ENCODE data around the gene PCNT. TPM values are rescaled to one million over a fixed set of nuclear protein-coding genes. Genes with fewer than 3 reads are reported as not detected.

The PCNT gene
- total RNA-seq, 4 donors from 2014 or later, result 42.8 to 58.6 (median 45.9) TPM

DNA sequence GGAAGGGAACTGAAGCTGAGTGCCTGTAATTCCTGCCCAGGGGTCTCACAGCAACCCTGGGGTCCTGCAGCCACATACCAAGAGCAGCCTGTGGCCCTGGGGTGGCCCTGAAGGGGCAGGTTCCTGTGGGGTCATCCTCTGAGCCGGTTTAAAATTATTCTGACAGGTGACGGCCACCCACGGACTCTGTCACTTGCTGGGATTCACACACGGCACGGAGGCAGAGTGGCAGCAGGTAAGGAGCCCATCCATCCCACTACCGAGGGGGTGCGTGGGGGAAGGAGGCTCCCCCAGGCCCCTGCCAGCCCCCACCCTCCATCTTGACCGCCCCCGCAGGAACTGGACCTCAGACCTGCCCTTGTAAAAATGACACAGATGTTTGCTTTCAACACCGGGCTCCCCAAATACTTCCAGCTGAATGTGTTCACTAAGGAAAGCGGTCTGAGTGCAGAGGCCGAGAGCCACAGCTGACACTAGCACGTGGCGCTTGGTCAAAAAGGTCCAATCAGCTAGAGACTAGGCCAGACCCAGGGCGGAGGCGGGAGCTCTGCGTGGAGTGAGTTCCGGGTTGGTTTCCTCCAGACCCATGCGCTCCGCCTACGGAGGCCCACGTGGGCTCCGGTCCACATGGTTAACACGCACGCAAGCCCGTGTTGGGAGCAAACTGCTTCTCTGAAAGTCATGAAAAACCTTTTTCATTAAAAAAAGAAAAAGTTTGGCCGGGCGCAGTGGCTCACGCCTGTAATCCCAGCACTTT is 27.8 kb upstream of the PCNT start:
- DNase-seq (ENCODE audit: low spot score in 2 of 2), result peak; percentile 85 to 86
- Histone ChIP-seq H3K4me1 (peaks cover 0 to 36% (median 2%) of the 10 kb centered on the region in 4 donors), H3K9me3 (no peaks in the 10 kb centered on the region), H3K27me3 (no peaks in the 10 kb centered on the region), H3K4me3 (peak overlapping the region in 2 of 4 donors; percentile 48 to 60), H3K27ac (peak overlapping the region in 3 of 4 donors; percentile 63 to 73 (median 72)), H3K36me3 (peaks cover 0 to 27% (median 0%) of the 10 kb centered on the region in 3 donors)
- TF ChIP-seq POLR2A (IDR thresholded peaks at IDR 0.05) (no peak), EP300 (IDR thresholded peaks at IDR 0.05) (peak in 1 of 2 donors; percentile 60)
- TF ChIP-seq, protein P1, sequence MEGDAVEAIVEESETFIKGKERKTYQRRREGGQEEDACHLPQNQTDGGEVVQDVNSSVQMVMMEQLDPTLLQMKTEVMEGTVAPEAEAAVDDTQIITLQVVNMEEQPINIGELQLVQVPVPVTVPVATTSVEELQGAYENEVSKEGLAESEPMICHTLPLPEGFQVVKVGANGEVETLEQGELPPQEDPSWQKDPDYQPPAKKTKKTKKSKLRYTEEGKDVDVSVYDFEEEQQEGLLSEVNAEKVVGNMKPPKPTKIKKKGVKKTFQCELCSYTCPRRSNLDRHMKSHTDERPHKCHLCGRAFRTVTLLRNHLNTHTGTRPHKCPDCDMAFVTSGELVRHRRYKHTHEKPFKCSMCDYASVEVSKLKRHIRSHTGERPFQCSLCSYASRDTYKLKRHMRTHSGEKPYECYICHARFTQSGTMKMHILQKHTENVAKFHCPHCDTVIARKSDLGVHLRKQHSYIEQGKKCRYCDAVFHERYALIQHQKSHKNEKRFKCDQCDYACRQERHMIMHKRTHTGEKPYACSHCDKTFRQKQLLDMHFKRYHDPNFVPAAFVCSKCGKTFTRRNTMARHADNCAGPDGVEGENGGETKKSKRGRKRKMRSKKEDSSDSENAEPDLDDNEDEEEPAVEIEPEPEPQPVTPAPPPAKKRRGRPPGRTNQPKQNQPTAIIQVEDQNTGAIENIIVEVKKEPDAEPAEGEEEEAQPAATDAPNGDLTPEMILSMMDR (IDR thresholded peaks at IDR 0.05), result no peak
- 49 to 66% methylated on average over 24 to 26 of the region's 29 CpGs for WGBS, 2 donors

DNA sequence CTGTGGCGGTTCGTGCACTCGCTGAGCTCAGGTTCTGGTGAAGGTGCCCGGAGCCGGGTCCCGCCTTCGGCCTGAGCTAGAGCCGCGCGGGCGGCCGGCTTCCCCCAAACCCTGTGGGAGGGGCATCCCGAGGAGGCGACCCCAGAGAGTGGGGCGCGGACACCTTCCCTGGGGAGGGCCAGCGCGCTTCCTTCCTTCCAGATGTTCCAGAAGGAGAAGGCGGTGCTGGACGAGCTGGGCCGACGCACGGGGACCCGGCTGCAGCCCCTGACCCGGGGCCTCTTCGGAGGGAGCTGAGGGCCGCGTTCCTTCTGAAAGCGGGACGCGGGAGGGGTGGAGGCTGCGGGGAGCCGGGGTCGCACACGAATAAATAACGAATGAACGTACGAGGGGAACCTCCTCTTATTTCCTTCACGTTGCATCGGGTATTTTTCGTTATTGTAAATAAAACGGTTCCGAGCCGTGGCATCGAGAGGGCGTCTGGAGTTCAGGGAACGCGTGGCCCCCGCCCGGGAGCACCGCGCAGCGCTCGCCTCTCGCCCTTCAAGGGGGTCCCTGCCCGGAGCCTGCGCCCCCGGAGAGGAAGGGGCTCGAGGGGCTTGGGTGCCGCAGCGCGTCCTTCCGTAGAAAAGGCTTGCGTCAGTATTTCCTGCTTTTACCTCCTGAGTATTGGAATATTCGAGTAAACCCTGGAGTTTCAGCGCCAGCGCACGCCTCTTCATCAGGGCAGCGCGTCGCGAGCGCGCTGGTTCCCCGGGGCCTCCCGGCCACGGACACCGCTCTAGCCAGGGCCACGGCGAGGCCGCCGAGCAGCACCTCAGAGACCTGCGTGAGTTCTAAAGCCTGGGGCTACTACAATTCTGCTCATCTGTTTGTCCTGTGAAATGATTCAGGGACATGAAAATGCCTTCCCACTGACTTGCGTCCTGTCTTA is 26.4 kb upstream of the PCNT start:
- no peak for DNase-seq (ENCODE audit: low spot score in 2 of 2)
- peak overlapping the region; percentile 29 to 73 (median 64) for H3K27ac ChIP-seq
- H3K4me1 ChIP-seq, result peaks cover 0 to 36% (median 2%) of the 10 kb centered on the region in 4 donors
- no peaks in the 10 kb centered on the region for H3K9me3 ChIP-seq
- peak overlapping the region; percentile 22 to 60 (median 44) for H3K4me3 ChIP-seq
- H3K36me3 ChIP-seq, result peaks cover 0 to 28% (median 0%) of the 10 kb centered on the region in 3 donors
- H3K27me3 ChIP-seq, result no peaks in the 10 kb centered on the region
- 3 to 9% methylated on average over 71 to 73 of the region's 84 CpGs for WGBS, 2 donors
- TF ChIP-seq, protein P1 (IDR thresholded peaks at IDR 0.05), result no peak
- no peak for TF ChIP-seq EP300 (IDR thresholded peaks at IDR 0.05)
- no peak for TF ChIP-seq POLR2A (IDR thresholded peaks at IDR 0.05)

DNA sequence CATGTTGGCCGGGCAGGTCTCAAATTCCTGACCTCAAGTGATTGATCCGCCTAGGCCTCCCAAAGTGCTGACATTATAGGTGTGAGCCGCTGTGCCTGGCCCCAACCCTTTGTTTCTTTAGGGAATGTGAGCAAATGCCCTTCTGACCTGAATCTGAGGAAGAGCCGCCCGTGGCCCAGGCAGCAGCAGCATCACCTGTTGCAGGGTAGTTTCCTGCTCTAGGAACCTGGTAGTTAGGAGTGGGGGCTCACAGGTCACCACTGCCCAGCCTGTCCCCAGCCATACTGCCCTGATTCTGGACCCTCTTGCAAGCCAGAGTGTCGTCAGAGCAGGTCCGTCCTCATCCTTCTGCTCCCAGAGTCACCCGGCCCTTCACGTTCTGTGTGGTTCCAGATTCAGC is 24.8 kb upstream of the PCNT start:
- Histone ChIP-seq H3K4me3 (no peak overlapping the region), H3K36me3 (peaks cover 0 to 30% (median 0%) of the 10 kb centered on the region in 3 donors), H3K4me1 (peaks cover 0 to 36% (median 2%) of the 10 kb centered on the region in 4 donors), H3K27ac (no peak overlapping the region), H3K9me3 (no peaks in the 10 kb centered on the region), H3K27me3 (no peaks in the 10 kb centered on the region)
- no peak for DNase-seq (ENCODE audit: low spot score in 2 of 2)
- TF ChIP-seq EP300 (IDR thresholded peaks at IDR 0.05) (no peak), POLR2A (IDR thresholded peaks at IDR 0.05) (no peak)
- TF ChIP-seq, protein P1 (IDR thresholded peaks at IDR 0.05), result no peak
- WGBS, 2 donors, result 83 to 89% methylated on average over 9 of the region's 9 CpGs

DNA sequence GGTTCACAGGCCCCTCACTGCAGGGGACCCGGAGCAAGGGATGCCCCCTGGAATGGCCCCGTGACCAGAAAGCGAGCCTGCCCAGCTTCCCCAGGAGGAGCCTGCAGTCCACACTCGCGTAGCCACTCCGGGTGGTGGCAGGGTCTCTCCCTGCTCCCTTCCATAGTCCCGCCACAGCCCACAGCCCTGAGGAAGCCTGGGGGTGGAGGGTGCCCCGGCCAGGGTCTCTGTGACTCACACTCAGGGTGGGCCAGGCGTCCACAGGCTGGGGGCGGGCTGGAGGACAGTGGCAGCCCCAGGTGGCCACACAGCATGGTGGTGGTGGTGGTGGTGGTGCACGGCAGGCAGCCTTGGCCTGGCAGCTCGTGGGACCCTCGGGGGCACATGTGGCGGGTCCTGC is 22.2 kb upstream of the PCNT start:
- Histone ChIP-seq H3K36me3 (peaks cover 0 to 51% (median 0%) of the 10 kb centered on the region in 3 donors), H3K9me3 (no peaks in the 10 kb centered on the region), H3K4me3 (no peak overlapping the region), H3K4me1 (peaks cover 0 to 15% (median 2%) of the 10 kb centered on the region in 4 donors), H3K27ac (no peak overlapping the region), H3K27me3 (no peaks in the 10 kb centered on the region)
- WGBS, 2 donors, result 89 to 97% methylated on average over 5 to 13 of the region's 14 CpGs
- no peak for DNase-seq (ENCODE audit: low spot score in 2 of 2)
- TF ChIP-seq POLR2A (IDR thresholded peaks at IDR 0.05), result no peak
- no peak for TF ChIP-seq EP300 (IDR thresholded peaks at IDR 0.05)
- TF ChIP-seq, protein P1 (IDR thresholded peaks at IDR 0.05), result no peak

Data from tibial nerve (tissue), 4 donors.